Gastrocnemius medialis (tissue), 4 donors: ENCODE measurements around the gene NEK8.

Source experiments
- POLR2A ChIP-seq, 2 donors: fragments of 450-650 bp; IDR thresholded peaks; one replicate each; pipeline ENCODE4 v1.6.1; 2017; ENCODE audit warnings: antibody characterized with exemption in 2 of 2, mild to moderate bottlenecking in 2 of 2, moderate library complexity in 2 of 2
- TF ChIP-seq, protein P1 (sequence below), 5 experiments: fragments of 450-650 bp in 3 of 5; fragments of 200-600 bp in 2 of 5; sonication (generic) in 2 of 5; IDR thresholded peaks in 4 of 5; conservative IDR thresholded peaks in 1 of 5; 1 replicate in 4 of 5; 2 replicates in 1 of 5; pipeline ENCODE4 v1.5.1; 2016 to 2019; ENCODE audit warnings: antibody characterized with exemption in 5 of 5, mild to moderate bottlenecking in 3 of 5, moderate library complexity in 3 of 5

GRCh38 chr17:28688481-28688880 lies 40.1 kb upstream of the NEK8 start:
- TF ChIP-seq POLR2A (IDR thresholded peaks at IDR 0.05), result no peak
- TF ChIP-seq, protein P1, sequence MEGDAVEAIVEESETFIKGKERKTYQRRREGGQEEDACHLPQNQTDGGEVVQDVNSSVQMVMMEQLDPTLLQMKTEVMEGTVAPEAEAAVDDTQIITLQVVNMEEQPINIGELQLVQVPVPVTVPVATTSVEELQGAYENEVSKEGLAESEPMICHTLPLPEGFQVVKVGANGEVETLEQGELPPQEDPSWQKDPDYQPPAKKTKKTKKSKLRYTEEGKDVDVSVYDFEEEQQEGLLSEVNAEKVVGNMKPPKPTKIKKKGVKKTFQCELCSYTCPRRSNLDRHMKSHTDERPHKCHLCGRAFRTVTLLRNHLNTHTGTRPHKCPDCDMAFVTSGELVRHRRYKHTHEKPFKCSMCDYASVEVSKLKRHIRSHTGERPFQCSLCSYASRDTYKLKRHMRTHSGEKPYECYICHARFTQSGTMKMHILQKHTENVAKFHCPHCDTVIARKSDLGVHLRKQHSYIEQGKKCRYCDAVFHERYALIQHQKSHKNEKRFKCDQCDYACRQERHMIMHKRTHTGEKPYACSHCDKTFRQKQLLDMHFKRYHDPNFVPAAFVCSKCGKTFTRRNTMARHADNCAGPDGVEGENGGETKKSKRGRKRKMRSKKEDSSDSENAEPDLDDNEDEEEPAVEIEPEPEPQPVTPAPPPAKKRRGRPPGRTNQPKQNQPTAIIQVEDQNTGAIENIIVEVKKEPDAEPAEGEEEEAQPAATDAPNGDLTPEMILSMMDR (IDR thresholded peaks at IDR 0.05 in 4 of 5, conservative IDR thresholded peaks at IDR 0.05 in 1 of 5), result no peak
